ENCODE measurements around the gene CADM4. TPM values are rescaled to one million over a fixed set of nuclear protein-coding genes. Genes with fewer than 3 reads are reported as not detected.
A peak's percentile ranks its signal among the peaks of the same experiment; 100 is the strongest.

CADM4 gene
- total RNA-seq, 1 experiment from 2014 or later, result 28.7 TPM

GRCh38 chr19:43594710-43595604 lies 44.7 kb downstream of the CADM4 start (continued):
- TF ChIP-seq ATF3 (IDR thresholded peaks at IDR 0.05), result no peak

GRCh38 chr19:43594081-43594697 lies 45.5 kb downstream of the CADM4 start:
- H3K27ac ChIP-seq (ENCODE audit: low read depth, low read length), result no peak overlapping the region
- POLR2A ChIA-PET, result interaction anchor here (1.4 kb wide), 1 partner anchor 10 kb away, joined by 5 read pairs; no protein-coding TSS in a partner anchor
- intact Hi-C loops (cut with micrococcal nuclease), result loop anchor here (1.0 to 5.0 kb wide), 2 partner anchors 59 to 162 kb away; no protein-coding TSS in a partner anchor

More at GRCh38 chr19:43594081-43594697, 45.5 kb downstream of the CADM4 start:
- no peak overlapping the region for H3K9ac ChIP-seq (ENCODE audit: low read length)
- BruUV-seq (replicated peaks), result no TSS peak
- RAD21 ChIA-PET (ENCODE audit: low non-redundant PET in 1 of 2, low total read pairs in 2 of 2, uncharacterized antibody in 2 of 2, unreplicated experiment in 2 of 2), result interaction anchor here (0.9 to 1.0 kb wide), 5 partner anchors 39 to 161 kb away, joined by 3 to 4 read pairs (median 3); no protein-coding TSS in a partner anchor
- no peak overlapping the region for H2AFZ ChIP-seq (ENCODE audit: low read depth, low read length, poor library complexity, severe bottlenecking)
- no peak for TF ChIP-seq POLR2AphosphoS5 (IDR thresholded peaks at IDR 0.05; ENCODE audit: low read depth, low read length)
- TF ChIP-seq ZFX (IDR thresholded peaks at IDR 0.05), result no peak
- no peak for TF ChIP-seq JUND (IDR thresholded peaks at IDR 0.05)
- no peak for TF ChIP-seq CBX3 (IDR thresholded peaks at IDR 0.05; ENCODE audit: low read depth)
- no peak for TF ChIP-seq MAX (IDR thresholded peaks at IDR 0.05)
- TF ChIP-seq SP1 (IDR thresholded peaks at IDR 0.05; ENCODE audit: low read depth), result no peak
- H3K4me2 ChIP-seq (ENCODE audit: low read length), result peak overlapping the region; percentile 98
- H3K9me2 ChIP-seq (ENCODE audit: insufficient read depth), result no peaks in the 10 kb centered on the region
- peaks cover 8 to 17% of the 10 kb centered on the region in 2 experiments; a peak in 3 of 4 replicates for H3K36me3 ChIP-seq (ENCODE audit: control insufficient read depth in 1 of 2, insufficient read depth in 2 of 2, low read length in 2 of 2)
- H3K4me1 ChIP-seq (ENCODE audit: control insufficient read depth in 1 of 2, insufficient read depth in 2 of 2, low read length in 2 of 2), result peaks cover 9 to 25% of the 10 kb centered on the region in 2 experiments; a peak in 3 of 4 replicates
- ATAC-seq, result no peak
- H4K20me1 ChIP-seq (ENCODE audit: insufficient read depth), result no peaks in the 10 kb centered on the region
- peak overlapping the region; percentile 71 to 92 for H3K4me3 ChIP-seq (replicated peaks in 1 of 2; ENCODE audit: low read depth in 1 of 2, low read length in 2 of 2)
- no peak for DNase-seq (ENCODE audit: low read depth, low spot score)
- H3K27me3 ChIP-seq (ENCODE audit: insufficient read depth, low read length), result no peaks in the 10 kb centered on the region
- H3K9me3 ChIP-seq (ENCODE audit: control insufficient read depth in 1 of 2, insufficient read depth in 1 of 2, low read depth in 1 of 2, low read length in 2 of 2), result no peaks in the 10 kb centered on the region
- CTCF ChIA-PET, result interaction anchor here (0.7 to 2.8 kb wide), 14 partner anchors 12 to 162 kb away, joined by 3 to 20 read pairs (median 5); partner anchors contain the start of genes SMG9 and ZNF575
- peaks cover 51% of the 10 kb centered on the region for H3K79me2 ChIP-seq (ENCODE audit: insufficient read depth, low read length)
